Stimulated activated CD8-positive, alpha-beta memory T cell treated with anti-CD3 and anti-CD28 coated beads, Interleukin-7, amount 100 ng/mL, for 24 hours (primary cell): Measurements from ENCODE around the gene THRA.

Experiments
- DNase-seq: peaks from one replicate; pipeline ENCODE4 v3.0.0-alpha.2; 2020; ENCODE audit warnings: low read depth

Gene THRA, protein sequence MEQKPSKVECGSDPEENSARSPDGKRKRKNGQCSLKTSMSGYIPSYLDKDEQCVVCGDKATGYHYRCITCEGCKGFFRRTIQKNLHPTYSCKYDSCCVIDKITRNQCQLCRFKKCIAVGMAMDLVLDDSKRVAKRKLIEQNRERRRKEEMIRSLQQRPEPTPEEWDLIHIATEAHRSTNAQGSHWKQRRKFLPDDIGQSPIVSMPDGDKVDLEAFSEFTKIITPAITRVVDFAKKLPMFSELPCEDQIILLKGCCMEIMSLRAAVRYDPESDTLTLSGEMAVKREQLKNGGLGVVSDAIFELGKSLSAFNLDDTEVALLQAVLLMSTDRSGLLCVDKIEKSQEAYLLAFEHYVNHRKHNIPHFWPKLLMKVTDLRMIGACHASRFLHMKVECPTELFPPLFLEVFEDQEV

DNA sequence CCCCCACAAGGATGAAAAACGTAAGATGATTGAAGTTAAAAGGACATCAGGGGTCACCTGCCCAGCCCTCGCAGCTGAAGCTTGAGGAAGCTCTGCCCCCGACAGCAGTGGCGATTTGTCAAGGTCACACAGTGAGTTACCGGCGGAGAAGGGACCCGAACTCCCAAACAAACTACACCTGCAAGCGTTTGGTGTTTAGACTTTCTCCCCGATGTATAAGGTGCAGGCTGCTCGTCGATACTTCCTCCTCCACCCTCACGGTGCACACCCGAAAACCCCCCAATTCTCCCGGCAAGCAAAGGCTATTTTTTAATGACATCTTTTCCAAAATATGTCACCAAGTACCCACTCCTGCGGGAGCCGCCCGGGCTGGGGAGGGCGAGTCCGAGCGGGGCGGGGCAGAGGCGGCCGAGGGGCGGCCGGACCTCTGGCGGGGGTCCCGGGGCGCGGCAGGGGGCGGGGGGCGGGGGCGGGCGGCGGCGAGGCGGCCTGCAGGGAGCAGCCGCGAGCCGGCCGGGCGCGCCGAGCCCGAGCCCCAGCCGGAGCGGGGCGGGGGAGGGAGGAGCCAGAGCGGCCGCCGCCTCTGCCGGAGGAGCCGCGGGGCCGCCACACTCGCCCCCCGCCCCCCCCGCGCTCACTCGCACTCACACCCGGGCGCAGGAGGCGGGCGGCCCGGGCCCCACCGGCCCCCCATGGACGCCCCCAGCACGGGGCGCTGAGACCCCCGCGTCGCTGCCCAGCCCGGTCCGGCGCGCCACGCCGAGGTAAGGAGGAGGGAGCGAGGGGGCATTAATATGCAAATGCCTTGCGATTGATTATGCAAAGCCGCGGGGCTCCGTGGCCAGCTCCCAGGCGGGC, at the start of gene THRA:
THRA (plus strand) TSS at position 637 of the 858 bp plus-strand sequence. CDS start 11,524 bp downstream, outside the sequence.
- DNase-seq, result no peak

DNA sequence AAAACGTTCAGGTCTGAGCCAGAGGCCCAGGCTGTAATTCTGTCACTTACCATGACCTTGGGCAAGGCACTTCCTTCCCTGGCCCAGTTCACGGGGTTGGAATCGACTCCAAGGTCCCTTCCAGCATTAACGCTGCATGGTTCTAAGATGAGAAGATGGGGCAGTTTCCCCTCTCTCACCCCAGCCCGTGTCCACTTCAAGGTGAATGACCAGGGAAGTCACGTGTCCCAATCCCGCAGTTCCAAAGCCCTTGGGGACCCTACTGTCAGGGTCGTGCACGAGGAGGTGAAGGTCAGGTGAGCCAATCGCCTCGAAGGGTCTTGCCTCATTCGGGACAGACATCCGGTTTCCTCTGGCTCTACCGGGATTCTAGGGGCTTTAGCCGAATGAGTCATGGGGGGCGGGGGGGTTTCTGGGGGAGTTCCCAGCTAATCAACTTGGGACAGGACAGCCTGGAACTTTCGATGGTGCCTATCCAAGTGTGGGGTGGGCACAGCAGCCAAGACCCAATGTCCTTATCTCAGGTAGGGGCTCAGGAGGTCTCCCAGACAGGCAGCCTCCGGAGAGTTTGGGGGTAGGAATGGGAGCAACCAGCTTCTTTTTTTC, 48.3 kb upstream of the THRA start:
- DNase-seq, result no peak

DNA sequence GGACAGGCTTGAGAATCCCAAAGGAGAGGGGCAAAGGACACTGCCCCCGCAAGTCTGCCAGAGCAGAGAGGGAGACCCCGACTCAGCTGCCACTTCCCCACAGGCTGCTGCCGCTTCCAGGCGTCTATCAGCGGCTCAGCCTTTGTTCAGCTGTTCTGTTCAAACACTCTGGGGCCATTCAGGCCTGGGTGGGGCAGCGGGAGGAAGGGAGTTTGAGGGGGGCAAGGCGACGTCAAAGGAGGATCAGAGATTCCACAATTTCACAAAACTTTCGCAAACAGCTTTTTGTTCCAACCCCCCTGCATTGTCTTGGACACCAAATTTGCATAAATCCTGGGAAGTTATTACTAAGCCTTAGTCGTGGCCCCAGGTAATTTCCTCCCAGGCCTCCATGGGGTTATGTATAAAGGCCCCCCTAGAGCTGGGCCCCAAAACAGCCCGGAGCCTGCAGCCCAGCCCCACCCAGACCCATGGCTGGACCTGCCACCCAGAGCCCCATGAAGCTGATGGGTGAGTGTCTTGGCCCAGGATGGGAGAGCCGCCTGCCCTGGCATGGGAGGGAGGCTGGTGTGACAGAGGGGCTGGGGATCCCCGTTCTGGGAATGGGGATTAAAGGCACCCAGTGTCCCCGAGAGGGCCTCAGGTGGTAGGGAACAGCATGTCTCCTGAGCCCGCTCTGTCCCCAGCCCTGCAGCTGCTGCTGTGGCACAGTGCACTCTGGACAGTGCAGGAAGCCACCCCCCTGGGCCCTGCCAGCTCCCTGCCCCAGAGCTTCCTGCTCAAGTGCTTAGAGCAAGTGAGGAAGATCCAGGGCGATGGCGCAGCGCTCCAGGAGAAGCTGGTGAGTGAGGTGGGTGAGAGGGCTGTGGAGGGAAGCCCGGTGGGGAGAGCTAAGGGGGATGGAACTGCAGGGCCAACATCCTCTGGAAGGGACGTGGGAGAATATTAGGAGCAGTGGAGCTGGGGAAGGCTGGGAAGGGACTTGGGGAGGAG, 47.5 kb upstream of the THRA start, which contains the start of gene CSF3:
CSF3 (plus strand) TSS at position 436 of the 993 bp plus-strand sequence; CDS start at position 471, 35 bp downstream.
- no peak for DNase-seq

DNA sequence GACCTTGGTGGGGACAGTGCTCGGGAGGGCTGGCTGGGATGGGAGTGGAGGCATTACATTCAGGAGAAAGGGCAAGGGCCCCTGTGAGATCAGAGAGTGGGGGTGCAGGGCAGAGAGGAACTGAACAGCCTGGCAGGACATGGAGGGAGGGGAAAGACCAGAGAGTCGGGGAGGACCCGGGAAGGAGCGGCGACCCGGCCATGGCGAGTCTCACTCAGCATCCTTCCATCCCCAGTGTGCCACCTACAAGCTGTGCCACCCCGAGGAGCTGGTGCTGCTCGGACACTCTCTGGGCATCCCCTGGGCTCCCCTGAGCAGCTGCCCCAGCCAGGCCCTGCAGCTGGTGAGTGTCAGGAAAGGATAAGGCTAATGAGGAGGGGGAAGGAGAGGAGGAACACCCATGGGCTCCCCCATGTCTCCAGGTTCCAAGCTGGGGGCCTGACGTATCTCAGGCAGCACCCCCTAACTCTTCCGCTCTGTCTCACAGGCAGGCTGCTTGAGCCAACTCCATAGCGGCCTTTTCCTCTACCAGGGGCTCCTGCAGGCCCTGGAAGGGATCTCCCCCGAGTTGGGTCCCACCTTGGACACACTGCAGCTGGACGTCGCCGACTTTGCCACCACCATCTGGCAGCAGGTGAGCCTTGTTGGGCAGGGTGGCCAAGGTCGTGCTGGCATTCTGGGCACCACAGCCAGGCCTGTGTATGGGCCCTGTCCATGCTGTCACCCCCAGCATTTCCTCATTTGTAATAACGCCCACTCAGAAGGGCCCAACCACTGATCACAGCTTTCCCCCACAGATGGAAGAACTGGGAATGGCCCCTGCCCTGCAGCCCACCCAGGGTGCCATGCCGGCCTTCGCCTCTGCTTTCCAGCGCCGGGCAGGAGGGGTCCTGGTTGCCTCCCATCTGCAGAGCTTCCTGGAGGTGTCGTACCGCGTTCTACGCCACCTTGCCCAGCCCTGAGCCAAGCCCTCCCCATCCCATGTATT, 46.5 kb upstream of the THRA start:
- DNase-seq, result no peak

DNA sequence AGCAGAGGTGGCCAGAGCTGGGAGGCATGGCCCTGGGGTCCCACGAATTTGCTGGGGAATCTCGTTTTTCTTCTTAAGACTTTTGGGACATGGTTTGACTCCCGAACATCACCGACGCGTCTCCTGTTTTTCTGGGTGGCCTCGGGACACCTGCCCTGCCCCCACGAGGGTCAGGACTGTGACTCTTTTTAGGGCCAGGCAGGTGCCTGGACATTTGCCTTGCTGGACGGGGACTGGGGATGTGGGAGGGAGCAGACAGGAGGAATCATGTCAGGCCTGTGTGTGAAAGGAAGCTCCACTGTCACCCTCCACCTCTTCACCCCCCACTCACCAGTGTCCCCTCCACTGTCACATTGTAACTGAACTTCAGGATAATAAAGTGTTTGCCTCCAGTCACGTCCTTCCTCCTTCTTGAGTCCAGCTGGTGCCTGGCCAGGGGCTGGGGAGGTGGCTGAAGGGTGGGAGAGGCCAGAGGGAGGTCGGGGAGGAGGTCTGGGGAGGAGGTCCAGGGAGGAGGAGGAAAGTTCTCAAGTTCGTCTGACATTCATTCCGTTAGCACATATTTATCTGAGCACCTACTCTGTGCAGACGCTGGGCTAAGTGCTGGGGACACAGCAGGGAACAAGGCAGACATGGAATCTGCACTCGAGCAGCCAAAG, 45.2 kb upstream of the THRA start:
- no peak for DNase-seq

DNA sequence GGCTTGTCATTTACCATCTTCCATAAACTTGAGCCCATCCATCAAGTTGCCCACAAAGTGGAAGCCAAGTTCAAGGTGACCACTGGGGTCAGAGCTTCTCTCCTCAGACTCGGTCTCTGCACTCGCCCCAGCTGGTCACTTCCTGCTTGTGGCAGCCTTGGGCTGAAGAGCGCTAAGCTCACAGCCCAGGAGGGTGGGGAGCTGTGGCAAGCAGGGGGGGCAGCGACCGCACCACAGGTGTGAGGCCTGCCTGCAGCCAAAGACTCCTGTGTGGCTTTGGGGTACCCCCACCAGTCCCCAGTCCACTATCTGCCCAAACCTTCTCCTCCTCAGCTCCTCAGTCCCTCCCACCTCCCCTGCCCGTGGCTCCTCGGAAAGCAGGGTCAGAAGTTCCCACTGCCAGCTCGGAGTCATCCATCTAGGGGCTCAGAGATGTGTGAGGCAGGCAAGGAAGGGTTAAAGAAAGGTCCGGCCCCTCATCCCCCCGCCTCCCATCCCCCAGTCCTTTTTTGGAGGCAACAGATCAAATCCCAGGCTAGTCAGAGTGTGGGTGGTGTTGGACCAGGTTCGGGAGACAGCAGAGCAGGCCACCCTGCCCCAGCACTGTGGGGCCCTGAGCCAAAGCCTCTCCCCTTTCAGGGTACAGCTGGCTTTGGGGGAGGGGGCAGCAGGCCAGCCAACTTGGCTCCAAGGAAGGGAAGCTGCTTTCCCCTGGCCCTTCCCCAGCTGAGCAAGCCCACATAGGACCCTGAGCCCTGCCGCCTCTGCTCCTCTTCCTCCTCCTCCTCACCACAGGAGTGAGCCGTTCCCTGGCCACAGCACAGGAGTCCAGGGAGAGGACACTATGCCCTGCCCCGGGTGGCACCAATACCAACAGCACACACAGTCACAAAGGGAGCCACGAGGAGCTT, 44.3 kb upstream of the THRA start:
- no peak for DNase-seq

DNA sequence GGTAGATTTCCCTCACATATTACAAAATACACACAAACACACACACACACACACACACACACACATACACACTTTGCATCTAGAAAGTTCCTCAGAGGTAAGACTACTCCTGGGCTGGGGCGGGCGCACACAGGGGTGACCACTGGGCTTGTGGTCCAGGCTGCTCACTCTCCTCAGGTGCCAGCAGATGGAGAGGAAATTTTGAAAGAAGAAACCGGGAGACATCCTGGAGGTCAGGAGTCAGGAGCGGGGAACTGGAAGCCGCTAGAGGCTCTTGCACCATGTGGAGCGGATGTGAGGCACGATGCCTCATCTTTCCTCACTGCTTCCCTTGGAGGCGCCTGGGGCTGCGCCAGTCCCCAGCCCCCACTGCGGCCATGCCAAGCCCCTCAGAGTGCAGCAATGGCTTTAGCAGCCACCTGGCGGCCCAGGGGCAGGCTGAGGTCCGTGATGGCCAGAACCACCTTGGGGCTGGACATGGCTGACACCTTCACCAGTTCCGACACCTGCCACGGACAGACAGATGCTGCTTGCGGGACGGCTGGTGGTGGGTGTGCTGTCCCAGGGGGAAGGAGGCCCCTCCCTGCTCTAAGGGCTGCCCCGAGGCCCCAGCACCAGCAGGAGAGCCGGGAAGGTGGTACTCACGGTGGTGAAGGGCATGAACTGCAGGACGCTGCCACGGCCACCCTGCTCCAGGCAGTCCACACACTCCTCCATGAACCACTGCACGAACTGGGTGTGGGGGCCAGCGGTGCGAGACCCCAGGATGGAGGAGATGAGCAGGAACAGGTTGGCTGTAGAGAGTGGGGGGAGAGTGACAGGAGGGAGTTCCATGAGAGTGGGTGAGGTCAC, 43.4 kb upstream of the THRA start:
- no peak for DNase-seq

DNA sequence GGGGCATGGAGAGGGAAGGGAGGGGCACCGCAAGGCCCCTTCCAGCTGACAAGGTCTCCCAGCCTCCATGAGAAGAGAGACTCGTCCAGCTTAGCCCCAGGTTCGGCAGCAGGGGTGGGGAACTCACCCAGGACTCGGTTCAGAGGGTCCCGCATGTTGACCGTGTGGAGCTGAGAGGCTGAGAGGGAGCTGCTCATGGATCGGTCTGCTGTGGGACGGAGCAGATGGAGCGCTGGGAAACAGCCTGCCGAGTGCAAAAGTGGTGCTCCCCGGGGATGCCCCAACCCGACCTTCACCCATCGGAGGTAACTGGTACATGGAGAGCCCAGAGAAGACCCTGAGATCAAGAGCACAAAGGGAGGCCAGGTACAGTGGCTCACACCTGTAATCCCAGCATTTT, 42.6 kb upstream of the THRA start:
- no peak for DNase-seq

DNA sequence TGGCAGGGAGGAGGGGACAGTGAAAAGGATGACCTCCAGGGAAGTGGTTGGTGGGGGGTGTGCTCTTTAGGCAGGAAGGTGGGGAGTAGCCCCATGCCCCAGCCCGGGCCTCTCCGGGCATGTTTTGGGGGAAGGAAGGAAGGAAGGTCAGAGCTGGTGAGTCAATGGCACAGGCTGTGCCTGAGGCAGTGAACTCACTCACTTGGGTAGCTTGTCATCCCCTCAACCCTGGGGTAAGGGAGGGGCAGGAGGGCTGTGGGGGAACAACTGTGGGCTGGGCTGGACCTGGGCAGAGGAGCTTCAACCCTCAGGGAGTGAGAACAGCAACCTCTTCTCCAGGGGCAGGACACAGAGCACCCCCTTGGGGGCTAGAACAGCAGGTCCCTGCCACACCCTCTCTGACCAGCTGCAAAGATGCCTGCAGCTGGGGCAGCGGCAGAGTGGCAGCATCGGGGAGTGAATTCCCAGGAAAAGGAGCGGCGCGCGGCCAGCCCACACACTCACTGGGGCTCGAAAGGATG, 41.3 kb upstream of the THRA start:
- no peak for DNase-seq

DNA sequence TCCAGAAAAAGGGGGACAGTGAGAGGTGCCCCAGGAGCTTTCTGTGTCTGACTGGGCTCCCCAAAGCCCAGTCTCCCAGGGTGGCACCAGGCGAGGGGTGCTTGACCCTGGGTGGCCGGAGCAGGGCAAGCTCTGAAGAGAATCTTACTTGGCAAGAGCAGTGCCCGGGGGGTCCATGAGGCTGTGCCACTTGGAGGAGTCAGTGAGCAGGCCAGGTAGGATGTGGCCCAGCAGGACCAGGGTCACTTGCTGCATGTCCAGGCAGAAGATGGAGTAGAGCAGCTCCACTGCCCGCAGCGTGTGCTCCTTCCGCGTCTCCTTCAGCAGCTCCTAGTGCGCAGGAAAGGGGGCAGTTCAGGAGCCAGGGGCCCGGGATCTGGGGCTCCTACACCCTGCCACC, 40.3 kb upstream of the THRA start:
- no peak for DNase-seq

DNA sequence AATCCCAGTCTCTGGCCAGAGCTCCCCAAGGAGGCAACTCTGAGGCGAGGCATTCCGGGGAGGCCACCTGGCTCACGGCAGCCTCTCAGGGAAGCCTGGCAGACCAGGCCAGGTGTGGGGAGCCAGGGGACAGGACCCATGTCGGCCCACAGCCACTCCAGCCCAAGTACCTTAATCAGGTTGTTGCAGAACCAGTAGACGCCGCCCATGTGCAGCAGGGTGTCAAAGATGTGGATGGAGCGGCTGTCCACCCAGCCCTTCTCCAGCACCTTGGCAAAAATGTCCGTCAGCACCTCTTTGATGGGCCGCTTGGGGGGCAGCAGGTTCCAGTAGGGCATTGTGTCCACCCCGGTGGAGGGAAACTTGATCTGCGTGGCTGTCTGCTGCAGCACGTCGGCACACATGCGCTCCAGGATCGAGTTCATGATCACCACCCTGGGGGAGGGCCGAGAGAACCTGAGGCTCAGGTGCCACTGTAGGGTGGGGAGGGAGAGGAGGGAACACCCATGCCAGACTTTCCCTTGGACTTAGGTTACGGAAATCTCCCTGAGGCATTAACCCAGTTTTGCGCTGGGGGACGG, 39.7 kb upstream of the THRA start:
- DNase-seq, result no peak

DNA sequence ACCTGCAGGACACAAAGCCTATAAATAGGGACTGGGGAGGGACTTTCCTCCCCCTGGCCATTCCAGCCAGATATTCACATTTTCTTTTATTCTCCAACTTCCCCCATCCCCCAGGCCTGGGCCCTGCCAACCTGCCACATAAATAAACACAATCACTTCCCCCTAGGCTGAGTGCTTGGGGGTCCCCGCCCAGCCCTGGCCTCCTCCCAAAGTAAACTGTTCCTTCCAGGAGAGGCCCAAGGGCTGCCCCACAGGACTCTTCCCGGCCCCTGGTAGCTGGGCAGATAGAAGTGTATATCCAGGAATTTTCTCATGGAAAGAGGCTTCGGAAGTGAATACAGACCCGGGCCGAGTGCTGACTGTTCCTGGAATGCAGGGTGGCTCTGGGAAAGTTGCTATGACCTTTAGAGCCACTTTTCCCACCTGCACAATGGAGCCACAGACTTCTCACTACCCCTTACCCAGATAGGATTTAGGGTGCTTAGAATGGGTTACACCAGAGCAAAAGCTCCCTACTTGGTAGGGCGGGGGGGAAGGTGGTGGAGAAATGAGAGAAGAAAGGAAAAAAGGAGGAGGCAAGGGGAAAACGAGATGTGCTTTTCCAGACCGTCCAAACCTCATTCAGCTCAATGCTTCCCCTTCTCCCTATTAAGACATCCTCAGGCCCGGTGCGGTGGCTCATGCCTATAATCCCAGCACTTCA, 39.0 kb upstream of the THRA start:
- DNase-seq, result no peak

DNA sequence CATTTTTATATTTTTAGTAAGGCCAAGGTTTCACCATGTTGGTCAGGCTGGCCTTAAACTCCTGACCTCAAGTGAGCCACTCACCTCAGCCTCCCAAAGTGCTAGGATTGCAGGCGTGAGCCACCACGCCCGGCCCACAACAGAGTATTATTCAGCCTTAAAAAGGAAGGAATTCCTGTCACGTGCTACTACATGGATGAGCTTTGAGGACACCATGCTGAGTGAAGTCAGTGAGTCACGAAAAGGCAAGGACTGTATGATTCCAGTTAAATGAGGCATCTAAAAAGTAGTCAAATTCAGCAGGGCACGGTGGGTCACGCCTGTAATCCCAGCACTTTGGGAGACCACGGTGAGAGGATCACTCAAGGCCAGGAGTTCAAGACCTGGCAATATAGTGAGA, 37.9 kb upstream of the THRA start:
- DNase-seq, result no peak

DNA sequence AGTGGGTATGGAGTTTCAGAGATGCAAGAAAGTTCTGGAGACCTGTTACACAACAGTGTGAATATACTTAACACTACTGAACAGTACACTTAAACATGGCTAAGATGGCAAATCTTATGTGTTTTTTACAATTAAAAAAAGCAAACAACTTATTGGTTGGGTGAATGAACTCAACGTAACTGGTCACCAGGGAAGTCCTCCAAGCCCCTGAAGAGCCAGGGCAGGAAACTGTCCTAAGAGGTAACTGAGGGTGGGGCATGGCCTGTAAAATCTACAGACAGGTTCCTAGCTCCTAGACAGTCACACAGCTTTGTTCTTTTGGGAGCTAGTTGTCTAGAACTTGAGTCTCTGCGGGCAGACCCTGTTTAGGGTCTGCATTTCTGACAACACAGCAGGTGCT, 37.2 kb upstream of the THRA start:
- DNase-seq, result no peak

DNA sequence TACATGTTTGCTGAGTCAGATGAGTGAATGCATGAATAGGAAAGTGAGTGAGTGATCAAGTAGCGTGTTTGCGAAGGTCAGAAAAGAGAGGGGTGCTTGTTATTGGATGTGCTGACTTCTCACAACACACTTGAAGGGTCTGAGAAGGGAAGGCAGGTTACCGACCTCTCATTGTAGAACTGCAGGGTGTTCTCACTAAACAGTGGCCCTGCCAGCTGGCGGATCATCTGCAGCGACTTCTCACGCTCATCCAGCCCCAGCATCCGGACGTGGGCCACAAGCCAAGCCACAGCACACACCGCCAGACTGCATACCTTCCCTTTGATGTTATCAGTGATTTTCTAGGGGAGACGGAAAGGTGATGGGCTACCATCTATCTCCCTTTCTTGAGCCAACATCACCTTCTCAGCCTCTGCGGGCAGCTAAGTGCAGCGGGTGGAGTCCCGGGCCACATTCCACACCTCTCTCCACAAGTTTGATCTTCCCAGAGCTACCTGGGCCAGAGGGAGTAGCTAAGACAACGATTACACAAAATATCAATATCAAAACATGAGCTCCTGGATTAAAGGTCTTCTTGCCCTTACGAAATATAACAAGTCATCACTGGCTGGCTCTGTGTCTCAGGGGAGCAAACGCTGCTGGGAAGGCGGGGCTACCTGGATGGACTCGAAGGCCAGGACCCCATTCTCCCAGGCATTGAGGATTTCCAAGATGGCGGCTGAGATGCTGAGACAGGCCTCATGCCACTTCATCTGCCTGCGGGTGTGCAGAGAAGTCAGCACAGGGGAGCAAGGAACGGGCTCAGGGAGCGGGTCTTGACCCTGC, 36.6 kb upstream of the THRA start:
- no peak for DNase-seq
